KMS-11 (cell line): ENCODE results near the gene ZFYVE28.

Source experiments
- H2AFZ ChIP-seq: fragments of 200-600 bp; sonication (generic); 2 replicates; pipeline ENCODE4 v1.6.1; 2016; ENCODE audit warnings: antibody characterized with exemption, mixed run types, low read depth
- H3K27ac ChIP-seq: fragments of 200-600 bp; sonication (generic); 2 replicates; pipeline ENCODE4 v1.6.1; 2016; ENCODE audit warnings: mild to moderate bottlenecking, mixed run types
- H3K27me3 ChIP-seq: fragments of 200-600 bp; sonication (generic); 2 replicates; pipeline ENCODE4 v1.6.1; 2017; ENCODE audit warnings: mild to moderate bottlenecking, low read depth, mixed run types, moderate library complexity; ENCODE audit not compliant: insufficient read depth
- H3K36me3 ChIP-seq: fragments of 200-600 bp; sonication (generic); 2 replicates; pipeline ENCODE4 v1.6.1; 2017; ENCODE audit warnings: mild to moderate bottlenecking, mixed run types; ENCODE audit not compliant: insufficient read depth
- H3K4me1 ChIP-seq: fragments of 200-600 bp; sonication (generic); 2 replicates; pipeline ENCODE4 v1.6.1; 2016; ENCODE audit warnings: mild to moderate bottlenecking, low read depth, mixed run types; ENCODE audit not compliant: poor library complexity, severe bottlenecking
- H3K4me2 ChIP-seq: fragments of 200-600 bp; sonication (generic); 2 replicates; pipeline ENCODE4 v1.7.0; 2016; ENCODE audit warnings: mild to moderate bottlenecking, mixed run types
- H3K4me3 ChIP-seq: fragments of 200-600 bp; sonication (generic); IDR thresholded peaks from 2 replicates; pipeline ENCODE4 v1.6.1; 2017; ENCODE audit warnings: low read depth, low read length, mixed read lengths; ENCODE audit not compliant: insufficient read depth
- H3K79me2 ChIP-seq: fragments of 200-600 bp; sonication (generic); 2 replicates; pipeline ENCODE4 v1.6.1; 2016; ENCODE audit warnings: low read depth, mixed run types; ENCODE audit not compliant: insufficient read depth
- H3K9ac ChIP-seq: fragments of 200-600 bp; sonication (generic); 2 replicates; pipeline ENCODE4 v1.6.1; 2016; ENCODE audit warnings: mild to moderate bottlenecking, mixed run types
- H4K20me1 ChIP-seq: fragments of 200-600 bp; sonication (generic); 2 replicates; pipeline ENCODE4 v1.6.1; 2016; ENCODE audit warnings: mild to moderate bottlenecking, mixed run types; ENCODE audit not compliant: insufficient read depth
- CTCF ChIP-seq: fragments of 200-600 bp; sonication (generic); conservative IDR thresholded peaks from 2 replicates; pipeline ENCODE4 v1.6.1; 2017; ENCODE audit warnings: low read depth, mild to moderate bottlenecking, antibody characterized with exemption, low read length, moderate library complexity, mixed read lengths

ZFYVE28 gene

GRCh38 chr4:2253160-2254084, 165.0 kb downstream of the ZFYVE28 start:
- no peaks in the 10 kb centered on the region for H4K20me1 ChIP-seq
- no peak for TF ChIP-seq CTCF
- H3K4me1 ChIP-seq, result no peaks in the 10 kb centered on the region
- H3K36me3 ChIP-seq, result no peaks in the 10 kb centered on the region
- no peak overlapping the region for H3K4me2 ChIP-seq
- no peaks in the 10 kb centered on the region for H3K27me3 ChIP-seq
- no peak overlapping the region for H3K9ac ChIP-seq
- no peak overlapping the region for H3K4me3 ChIP-seq
- H3K79me2 ChIP-seq, result no peaks in the 10 kb centered on the region
- no peak overlapping the region for H2AFZ ChIP-seq
- H3K27ac ChIP-seq, result no peak overlapping the region

GRCh38 chr4:2252530-2253091, 165.8 kb downstream of the ZFYVE28 start:
- Histone ChIP-seq H3K4me2 (no peak overlapping the region), H3K4me3 (no peak overlapping the region), H3K4me1 (no peaks in the 10 kb centered on the region), H4K20me1 (no peaks in the 10 kb centered on the region), H3K27me3 (no peaks in the 10 kb centered on the region), H3K27ac (no peak overlapping the region), H3K9ac (no peak overlapping the region), H3K36me3 (no peaks in the 10 kb centered on the region), H2AFZ (no peak overlapping the region), H3K79me2 (no peaks in the 10 kb centered on the region)
- TF ChIP-seq CTCF, result no peak

GRCh38 chr4:2251795-2252529, 166.5 kb downstream of the ZFYVE28 start:
- no peak overlapping the region for H3K4me2 ChIP-seq
- no peaks in the 10 kb centered on the region for H3K36me3 ChIP-seq
- H2AFZ ChIP-seq, result no peak overlapping the region
- H3K9ac ChIP-seq, result no peak overlapping the region
- H4K20me1 ChIP-seq, result no peaks in the 10 kb centered on the region
- no peak overlapping the region for H3K4me3 ChIP-seq
- no peaks in the 10 kb centered on the region for H3K79me2 ChIP-seq
- no peak overlapping the region for H3K27ac ChIP-seq
- H3K27me3 ChIP-seq, result no peaks in the 10 kb centered on the region
- no peak for TF ChIP-seq CTCF
- no peaks in the 10 kb centered on the region for H3K4me1 ChIP-seq

- Histone ChIP-seq H3K27ac (no peak overlapping the region), H3K4me3 (no peak overlapping the region), H3K9ac (no peak overlapping the region), H3K36me3 (no peaks in the 10 kb centered on the region), H3K4me2 (no peak overlapping the region), H3K79me2 (no peaks in the 10 kb centered on the region), H3K27me3 (no peaks in the 10 kb centered on the region), H2AFZ (no peak overlapping the region), H3K4me1 (no peaks in the 10 kb centered on the region), H4K20me1 (no peaks in the 10 kb centered on the region)
- no peak for TF ChIP-seq CTCF
Observed at GRCh38 chr4:2251073-2251794, 167.2 kb downstream of the ZFYVE28 start.
